Measurements from ENCODE around the gene MRPL2. TPM values are rescaled to one million over a fixed set of nuclear protein-coding genes. Genes with fewer than 3 reads are reported as not detected.

MRPL2 gene
- total RNA-seq, 1 donor from 2014 or later = 55.2 TPM

DNA sequence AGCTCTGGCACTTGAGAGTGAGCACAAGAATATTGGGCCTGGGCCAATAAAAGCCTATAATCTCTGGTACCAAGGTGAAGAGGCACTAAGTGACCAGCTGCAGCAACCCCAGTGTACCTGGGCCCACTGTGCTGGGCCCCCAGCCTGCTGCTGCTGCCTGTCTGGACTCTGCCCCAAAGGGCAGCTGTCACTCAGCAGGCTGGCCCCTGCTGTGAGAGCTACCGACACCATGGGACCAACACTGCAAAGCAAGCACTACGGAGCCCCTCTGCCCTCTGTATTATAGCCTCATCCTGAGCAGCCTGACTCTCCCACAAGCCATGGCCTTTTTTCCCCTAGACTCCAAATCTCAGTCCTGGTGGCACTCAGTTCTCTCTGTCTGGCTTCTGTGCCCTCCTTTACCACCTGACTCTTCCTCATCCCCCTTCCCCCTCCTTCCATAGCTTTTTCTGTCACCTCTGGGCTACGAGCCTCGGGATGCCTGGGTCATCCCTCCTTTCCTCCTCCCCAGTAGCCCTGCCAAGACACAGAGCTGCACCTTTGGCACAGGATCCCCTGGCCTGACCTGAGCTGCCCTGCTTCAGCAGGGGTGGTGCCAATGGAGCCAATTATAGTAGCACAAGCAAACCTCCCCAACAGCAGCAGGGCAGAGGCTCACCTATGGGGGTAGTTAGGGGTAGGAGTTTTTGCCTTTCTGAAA is 23.6 kb downstream of the MRPL2 start:
- Mint-ChIP-seq H3K9me3 (ENCODE audit: unreplicated experiment) (no peaks in the 10 kb centered on the region), H3K27me3 (ENCODE audit: unreplicated experiment) (no peaks in the 10 kb centered on the region), H3K4me1 (ENCODE audit: unreplicated experiment) (no peaks in the 10 kb centered on the region), H3K36me3 (ENCODE audit: unreplicated experiment) (peaks cover 43% of the 10 kb centered on the region), H3K27ac (ENCODE audit: unreplicated experiment) (peak overlapping the region; percentile 31), H3K4me3 (ENCODE audit: unreplicated experiment) (no peak overlapping the region)
- TF ChIP-seq, protein P1, sequence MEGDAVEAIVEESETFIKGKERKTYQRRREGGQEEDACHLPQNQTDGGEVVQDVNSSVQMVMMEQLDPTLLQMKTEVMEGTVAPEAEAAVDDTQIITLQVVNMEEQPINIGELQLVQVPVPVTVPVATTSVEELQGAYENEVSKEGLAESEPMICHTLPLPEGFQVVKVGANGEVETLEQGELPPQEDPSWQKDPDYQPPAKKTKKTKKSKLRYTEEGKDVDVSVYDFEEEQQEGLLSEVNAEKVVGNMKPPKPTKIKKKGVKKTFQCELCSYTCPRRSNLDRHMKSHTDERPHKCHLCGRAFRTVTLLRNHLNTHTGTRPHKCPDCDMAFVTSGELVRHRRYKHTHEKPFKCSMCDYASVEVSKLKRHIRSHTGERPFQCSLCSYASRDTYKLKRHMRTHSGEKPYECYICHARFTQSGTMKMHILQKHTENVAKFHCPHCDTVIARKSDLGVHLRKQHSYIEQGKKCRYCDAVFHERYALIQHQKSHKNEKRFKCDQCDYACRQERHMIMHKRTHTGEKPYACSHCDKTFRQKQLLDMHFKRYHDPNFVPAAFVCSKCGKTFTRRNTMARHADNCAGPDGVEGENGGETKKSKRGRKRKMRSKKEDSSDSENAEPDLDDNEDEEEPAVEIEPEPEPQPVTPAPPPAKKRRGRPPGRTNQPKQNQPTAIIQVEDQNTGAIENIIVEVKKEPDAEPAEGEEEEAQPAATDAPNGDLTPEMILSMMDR (IDR thresholded peaks at IDR 0.05) = no peak
- no peak for DNase-seq (ENCODE audit: extremely low spot score, unreplicated experiment)

DNA sequence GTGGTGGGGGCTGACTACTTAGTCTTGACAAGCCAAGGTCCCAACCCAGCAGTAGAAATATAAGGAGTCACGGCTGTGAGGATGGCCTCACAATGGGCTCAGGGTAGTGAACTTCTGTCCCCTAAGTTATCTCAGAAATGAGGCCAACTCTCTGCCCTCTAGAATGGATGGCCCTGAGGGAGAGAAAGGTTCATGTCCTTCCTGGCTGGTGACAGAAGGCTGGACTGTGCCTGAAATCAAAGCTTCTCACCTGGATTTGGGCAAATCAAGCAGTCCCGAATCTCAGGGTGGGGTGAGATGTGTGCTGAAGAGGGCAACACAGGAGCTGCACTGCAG is 25.1 kb downstream of the MRPL2 start:
- Mint-ChIP-seq H3K27ac (ENCODE audit: unreplicated experiment) (no peak overlapping the region), H3K9me3 (ENCODE audit: unreplicated experiment) (no peaks in the 10 kb centered on the region), H3K4me3 (ENCODE audit: unreplicated experiment) (no peak overlapping the region), H3K36me3 (ENCODE audit: unreplicated experiment) (peaks cover 45% of the 10 kb centered on the region), H3K27me3 (ENCODE audit: unreplicated experiment) (no peaks in the 10 kb centered on the region), H3K4me1 (ENCODE audit: unreplicated experiment) (no peaks in the 10 kb centered on the region)
- DNase-seq (ENCODE audit: extremely low spot score, unreplicated experiment) = no peak
- TF ChIP-seq, protein P1 (IDR thresholded peaks at IDR 0.05) = no peak

DNA sequence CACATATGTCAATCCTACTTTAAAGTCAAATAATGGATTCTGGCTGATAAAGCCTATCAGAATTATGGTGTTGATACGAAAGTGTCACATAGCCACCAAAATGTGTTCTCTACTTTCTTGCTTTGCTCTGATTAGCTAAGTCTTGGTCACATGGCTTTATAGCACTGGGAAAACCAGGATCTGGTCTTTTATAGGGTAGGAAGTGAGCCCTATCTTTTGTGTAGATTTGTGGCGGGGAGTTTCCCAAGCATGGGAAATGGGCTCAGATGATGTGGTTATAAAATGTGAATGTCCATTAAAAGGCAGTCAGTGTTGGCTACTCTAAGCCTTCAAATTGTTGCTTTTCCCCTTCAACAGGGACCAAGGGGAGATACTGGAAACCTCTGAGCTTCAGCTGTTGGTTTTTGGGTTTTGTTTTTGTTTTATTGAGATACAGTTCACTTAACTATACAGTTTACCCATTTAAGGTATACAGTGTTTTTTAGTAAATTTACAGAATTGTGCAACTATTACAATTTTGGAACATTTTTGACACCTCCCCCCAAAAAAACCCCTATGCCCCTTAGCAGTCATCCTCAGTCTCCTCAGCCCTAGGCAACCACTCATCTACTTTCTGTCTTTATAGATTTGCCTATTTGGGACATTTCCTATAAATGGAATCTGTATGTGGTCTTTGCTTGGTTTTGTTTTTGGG is 25.6 kb downstream of the MRPL2 start:
- TF ChIP-seq, protein P1 (IDR thresholded peaks at IDR 0.05) = no peak
- H3K27me3 Mint-ChIP-seq (ENCODE audit: unreplicated experiment) = no peaks in the 10 kb centered on the region
- peaks cover 45% of the 10 kb centered on the region for H3K36me3 Mint-ChIP-seq (ENCODE audit: unreplicated experiment)
- no peaks in the 10 kb centered on the region for H3K9me3 Mint-ChIP-seq (ENCODE audit: unreplicated experiment)
- H3K27ac Mint-ChIP-seq (ENCODE audit: unreplicated experiment) = no peak overlapping the region
- DNase-seq (ENCODE audit: extremely low spot score, unreplicated experiment) = no peak
- no peaks in the 10 kb centered on the region for H3K4me1 Mint-ChIP-seq (ENCODE audit: unreplicated experiment)
- no peak overlapping the region for H3K4me3 Mint-ChIP-seq (ENCODE audit: unreplicated experiment)

DNA sequence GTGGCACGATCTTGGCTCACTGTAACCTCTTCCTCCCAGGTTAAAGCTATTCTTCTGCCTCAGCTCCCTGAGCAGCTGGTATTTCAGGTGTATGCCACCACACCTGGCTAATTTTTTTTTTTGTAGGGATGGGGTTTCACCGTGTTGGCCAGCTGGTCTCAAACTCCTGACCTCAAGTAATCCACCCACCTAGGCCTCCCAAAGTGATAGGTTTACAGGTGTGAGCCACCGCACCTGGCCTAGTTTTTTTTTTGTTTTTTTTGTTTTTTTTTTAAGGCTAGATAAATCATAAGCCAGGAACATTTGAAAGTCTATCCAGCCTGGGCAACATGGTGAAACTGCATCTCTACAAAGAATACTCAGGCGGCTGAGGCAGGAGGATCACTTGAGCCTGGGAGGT is 26.9 kb downstream of the MRPL2 start:
- H3K9me3 Mint-ChIP-seq (ENCODE audit: unreplicated experiment) = no peaks in the 10 kb centered on the region
- H3K27me3 Mint-ChIP-seq (ENCODE audit: unreplicated experiment) = no peaks in the 10 kb centered on the region
- H3K36me3 Mint-ChIP-seq (ENCODE audit: unreplicated experiment) = peaks cover 38% of the 10 kb centered on the region
- no peak for DNase-seq (ENCODE audit: extremely low spot score, unreplicated experiment)
- H3K27ac Mint-ChIP-seq (ENCODE audit: unreplicated experiment) = no peak overlapping the region
- no peak overlapping the region for H3K4me3 Mint-ChIP-seq (ENCODE audit: unreplicated experiment)
- no peaks in the 10 kb centered on the region for H3K4me1 Mint-ChIP-seq (ENCODE audit: unreplicated experiment)
- TF ChIP-seq, protein P1 (IDR thresholded peaks at IDR 0.05) = no peak

DNA sequence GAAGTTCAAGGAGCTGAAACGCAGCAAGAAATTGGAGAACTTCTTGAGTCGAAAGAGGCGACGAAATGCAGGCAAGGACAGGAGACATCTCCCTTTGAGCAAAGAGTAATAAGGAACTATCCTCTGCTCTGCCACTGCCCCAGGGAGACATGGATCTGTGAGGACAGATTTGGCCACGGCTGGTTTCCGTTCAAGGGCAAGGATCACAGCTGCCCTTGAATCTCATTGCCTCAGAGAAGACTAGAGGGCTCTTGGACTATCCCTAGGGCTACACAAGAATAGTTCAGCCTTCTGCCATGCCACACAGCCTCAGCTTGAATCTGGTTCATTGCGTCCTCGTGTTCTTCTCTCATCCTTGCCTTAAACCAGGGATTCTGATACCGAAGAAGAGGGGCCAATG is 30.1 kb downstream of the MRPL2 start:
- peaks cover 3% of the 10 kb centered on the region for H3K4me1 Mint-ChIP-seq (ENCODE audit: unreplicated experiment)
- no peaks in the 10 kb centered on the region for H3K9me3 Mint-ChIP-seq (ENCODE audit: unreplicated experiment)
- H3K36me3 Mint-ChIP-seq (ENCODE audit: unreplicated experiment) = peaks cover 45% of the 10 kb centered on the region
- no peaks in the 10 kb centered on the region for H3K27me3 Mint-ChIP-seq (ENCODE audit: unreplicated experiment)
- no peak for DNase-seq (ENCODE audit: extremely low spot score, unreplicated experiment)
- no peak overlapping the region for H3K27ac Mint-ChIP-seq (ENCODE audit: unreplicated experiment)
- TF ChIP-seq, protein P1 (IDR thresholded peaks at IDR 0.05) = no peak
- H3K4me3 Mint-ChIP-seq (ENCODE audit: unreplicated experiment) = no peak overlapping the region
